ENCODE data around the gene LDB2.

LDB2 gene

DNA sequence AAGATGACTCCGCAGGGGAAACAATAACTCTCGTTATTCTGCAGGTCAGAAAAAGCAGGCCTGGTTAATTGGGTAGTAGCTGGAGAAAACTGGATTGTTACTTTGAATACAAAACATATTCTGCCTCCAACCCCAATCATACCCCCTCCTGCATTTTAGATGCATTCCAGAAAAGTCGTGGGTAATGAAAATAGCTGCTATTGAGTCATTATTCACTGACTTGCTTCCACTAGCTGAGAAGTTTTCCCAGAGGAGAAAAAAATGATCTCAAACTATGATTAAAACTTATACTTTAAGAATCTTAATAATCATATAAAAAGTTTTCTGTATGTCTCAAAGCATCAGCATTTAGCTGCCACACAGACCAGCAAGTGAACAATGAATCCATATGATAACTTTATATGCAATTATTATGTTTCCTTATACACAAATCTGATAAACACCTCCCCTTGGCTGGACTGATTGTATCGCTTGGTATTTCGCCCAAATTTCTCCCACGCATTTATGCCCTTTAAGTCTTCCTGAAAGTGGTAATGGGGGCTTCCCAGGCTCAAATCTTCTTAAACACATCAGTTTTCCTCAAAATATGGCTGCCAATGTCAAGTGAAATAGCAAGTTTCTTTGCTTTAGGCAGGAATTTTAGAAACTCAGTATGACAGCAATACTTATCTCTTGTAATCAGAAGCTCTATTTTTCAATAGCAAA, 181.0 kb downstream of the LDB2 start:
- no peak for DNase-seq

DNA sequence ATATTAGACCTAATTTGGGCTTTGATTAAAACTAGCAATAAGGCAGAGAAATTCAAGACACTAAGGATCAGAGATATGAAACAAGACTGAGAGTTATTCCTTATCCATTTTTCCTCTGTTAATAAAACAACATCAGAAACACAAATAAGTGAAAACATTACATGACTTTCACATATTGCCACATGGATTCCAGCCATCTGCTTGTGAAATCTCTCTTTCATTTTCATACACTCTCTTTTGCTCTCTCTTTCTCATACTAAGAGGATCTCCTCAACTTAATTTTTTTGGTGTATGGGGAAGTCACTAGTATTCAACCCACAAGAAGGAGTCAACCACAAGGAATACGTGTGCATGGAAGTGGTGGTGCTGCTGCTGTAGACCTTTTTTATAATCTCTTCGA, 183.0 kb downstream of the LDB2 start:
- DNase-seq, result no peak

DNA sequence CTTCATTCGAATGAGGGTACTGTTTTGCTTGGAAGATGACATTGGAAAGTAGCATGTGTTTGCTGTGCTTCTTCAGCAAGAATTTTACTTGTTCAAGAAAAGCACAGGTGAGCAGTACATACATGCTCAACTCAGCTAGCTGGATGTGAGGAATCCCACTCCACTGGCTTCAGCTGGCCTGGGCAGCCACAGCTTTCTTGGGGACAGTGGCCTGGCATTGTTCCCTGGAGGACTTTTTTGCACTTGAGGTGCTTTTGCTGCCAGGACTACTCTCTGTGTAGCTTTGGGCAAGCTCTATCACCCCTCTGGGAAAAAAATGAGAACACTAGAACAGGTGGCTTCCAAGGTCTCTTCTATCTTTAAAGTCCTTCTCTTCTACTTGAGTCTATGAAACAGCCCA, 184.3 kb downstream of the LDB2 start:
- no peak for DNase-seq

DNA sequence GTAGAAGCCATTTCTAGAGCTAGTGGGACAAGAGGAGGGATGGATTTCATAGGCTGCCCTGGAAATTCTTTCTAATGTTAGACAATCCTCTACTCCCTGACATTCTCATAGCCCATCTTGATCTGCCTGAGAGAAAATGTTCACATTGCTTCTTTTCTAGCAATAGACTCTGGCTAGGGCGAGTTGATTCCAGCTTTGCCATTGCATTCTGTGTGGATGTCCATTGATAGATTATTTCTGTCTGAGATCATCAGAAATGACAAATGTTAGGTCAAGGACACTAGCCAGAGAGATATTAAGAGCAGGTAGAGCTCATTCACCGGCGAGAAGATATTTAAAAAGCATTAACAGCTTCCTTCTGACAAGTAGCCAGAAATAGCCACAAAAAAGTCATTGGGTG, 184.7 kb downstream of the LDB2 start:
- DNase-seq, result no peak

DNA sequence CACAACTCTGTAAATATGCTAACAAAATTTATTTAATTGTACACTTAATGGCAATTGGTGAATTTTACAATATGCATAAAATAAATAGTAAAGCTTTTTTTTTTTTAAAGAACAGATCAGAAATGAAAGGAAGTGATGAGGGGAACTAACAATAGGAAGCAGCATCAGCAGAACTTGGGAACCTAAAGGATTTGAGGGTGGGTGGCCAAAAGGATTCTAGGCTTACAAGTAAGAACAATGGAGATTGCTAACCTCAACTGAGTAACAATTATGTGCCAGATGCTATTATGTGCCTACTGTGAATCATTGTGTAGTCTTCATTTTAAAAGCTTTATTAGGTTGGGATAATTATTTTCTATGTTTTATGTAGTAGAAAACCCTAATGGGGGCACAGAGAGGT, 185.2 kb downstream of the LDB2 start:
- DNase-seq, result no peak

DNA sequence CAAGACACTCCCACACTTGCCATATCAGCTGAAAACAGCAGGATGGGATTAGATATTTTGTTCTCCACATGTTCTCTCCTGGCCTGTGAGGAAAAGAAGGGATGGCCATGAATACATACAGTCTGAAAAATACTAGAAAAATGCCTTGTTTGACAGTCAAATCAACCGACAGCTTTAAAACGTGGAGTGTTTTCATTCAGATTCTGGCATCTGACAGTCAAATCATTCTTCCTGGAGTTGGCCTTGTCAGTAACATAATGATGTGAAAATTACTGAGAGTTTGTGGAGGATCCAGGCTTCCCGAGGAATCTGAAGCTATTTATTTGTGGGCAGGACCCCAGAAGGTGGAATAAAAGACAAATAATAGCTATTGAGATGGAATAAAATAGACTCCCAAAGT, 188.2 kb downstream of the LDB2 start:
- no peak for DNase-seq

DNA sequence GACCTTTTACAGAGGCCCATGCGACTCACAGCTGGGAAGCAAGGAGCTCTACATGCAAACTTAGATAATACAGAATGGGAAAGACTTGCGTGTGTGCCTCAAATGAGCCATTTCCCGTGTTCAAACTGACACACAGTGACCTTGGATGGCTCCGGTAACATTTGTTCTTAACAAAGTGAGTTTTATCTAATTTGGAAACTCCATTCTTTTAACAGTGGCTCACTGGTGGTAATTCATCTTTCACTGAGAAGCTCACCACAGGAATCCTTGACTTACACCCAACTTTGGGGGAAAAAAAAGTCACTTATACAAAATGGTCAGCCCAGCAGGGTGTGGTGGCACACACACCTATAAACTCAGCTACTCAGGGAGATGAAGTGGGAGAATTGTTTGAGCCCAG, 190.6 kb downstream of the LDB2 start:
- no peak for DNase-seq

DNA sequence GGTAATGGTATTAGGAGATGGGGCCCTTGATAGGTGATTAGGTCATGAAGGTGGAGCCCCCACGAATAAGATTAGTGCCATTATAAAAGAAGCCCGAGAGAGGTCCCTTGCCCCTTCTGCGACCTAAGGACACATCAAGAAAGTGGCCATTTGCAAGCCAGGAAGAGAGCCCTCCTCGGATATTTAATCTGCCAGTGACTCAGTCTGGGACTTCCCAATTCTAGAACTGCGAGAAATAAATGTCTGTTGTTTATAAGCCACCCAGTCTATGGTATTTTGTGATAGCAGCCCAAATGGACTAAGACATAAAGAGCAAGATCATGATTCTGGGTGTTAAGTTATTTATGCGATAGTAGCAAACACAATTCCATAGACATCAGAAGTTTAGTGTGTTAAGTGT, 192.2 kb downstream of the LDB2 start:
- DNase-seq, result no peak

DNA sequence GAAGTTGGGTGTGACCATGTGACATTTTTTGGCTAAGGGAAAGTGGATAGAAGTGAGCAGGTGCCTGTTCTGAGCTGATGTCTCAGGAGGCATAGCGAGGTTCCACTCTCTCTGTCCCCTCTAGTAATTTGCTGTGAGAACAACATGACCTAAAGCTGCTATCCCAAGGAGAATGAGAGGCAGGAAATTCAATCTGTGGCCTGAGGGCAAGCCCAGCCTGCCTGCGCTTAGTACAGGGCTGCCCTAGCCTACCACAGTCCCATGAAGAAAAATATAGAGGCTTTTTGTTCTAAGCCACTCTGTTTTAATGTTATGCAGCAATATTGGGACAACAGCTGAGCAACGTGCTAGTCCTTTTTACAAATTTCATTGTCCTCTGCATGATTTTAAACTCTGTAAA, 193.1 kb downstream of the LDB2 start:
- no peak for DNase-seq

DNA sequence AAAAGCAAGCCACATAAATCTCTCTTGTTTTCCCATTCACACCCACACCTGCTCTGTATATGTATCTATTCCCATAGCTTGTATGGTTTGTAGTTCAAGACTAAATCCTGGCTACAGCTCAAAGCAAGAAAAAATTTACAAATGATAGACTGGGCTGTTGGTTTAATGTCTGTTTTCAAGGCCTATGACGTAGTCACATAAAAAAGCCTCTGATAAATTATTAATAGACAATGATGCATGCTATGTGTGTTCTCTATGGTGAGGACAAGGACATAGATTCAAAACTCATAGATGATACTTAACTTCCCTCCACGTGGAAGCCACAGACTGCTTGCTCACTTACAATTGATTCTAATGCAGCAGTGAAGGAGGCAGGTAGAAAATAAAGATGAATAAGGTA, 194.0 kb downstream of the LDB2 start:
- no peak for DNase-seq

DNA sequence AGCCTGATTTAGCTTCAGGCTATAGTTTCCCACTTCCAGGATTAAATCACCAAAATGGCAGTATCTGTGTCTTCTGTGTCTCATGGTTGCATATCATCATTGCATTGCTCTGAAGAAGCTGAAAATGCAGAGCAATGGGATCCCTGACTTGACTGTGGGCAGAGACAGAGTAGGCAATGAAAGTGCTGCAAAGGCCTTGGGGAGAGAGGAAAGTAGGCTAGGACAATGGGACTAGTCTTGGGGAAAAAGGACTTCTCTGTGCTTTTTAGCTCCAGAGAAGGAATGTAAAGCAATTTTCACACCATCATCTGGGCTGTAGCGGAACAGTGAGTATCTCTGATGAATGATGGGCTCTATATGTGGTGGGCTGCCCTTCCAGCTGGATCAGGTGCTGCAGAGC, 202.5 kb downstream of the LDB2 start:
- DNase-seq, result no peak

DNA sequence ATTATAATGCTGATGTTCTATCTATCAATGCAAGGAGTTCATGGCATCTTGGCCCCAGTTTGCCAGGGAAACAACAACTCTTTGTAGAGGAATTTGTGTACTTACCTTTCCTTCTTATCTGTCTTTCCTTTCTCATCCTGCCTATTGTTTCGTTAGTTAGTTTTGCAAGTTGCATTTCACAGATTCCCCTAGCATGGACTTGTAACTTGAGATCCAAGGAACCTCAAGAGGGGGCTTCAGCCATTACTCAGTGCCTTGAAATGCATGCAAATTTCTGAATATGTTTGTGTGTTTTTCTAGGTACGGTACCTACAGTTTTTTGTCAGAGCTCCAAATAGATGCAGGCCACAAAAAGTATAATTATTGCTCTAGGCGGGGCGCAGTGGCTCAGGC, 203.6 kb downstream of the LDB2 start:
- DNase-seq, result no peak

DNA sequence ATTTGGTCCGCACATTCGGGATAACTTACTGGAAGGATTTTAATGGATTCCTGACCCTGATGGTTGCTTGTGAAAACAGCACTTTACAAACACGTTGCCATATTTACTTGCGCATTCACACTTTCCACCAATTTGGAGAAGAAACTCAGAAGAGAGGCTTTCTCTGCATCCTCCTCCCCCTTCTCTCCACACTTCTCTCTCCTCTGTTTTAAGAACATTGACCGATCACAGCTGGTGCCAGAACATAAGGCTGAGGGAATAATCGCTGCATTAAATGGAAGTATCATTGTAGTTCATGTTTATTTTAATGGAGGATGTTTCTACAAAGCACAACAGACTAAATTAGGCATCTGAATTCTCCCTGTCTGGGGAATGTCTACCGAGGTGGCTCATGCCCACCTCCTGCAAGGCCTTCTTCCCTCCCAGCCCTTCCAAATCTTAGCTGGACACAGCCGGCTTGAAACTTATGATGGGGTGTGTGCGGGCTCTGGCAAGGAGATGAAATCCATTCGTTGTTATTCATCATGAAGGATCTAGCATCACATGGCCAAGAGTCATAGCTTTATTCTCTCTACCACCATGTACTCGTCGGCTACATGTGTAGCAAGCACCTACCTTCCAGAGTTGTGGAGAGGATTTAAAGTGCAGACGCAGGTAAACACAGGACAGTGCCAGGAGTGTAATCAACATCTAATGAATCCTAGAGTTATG, 204.1 kb downstream of the LDB2 start:
- DNase-seq, result no peak

DNA sequence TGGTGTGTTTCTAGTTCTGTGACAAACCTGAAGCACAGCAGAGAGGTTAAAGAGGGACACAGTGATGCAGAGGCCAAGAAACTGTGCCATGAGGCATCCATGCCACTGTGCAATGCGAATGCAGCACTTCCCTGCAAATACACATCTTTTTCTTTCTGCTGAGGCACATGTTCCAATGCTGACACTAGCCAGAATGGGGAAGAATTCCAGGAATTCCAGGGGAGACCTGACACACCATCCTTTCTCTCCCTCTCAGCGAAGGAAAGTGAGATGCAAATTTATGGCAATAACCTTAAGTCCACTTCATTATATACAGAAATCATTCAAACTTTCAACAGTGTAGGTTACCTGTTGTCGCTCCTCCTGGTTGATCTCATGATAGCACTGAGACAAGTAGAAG, 204.8 kb downstream of the LDB2 start:
- no peak for DNase-seq

DNA sequence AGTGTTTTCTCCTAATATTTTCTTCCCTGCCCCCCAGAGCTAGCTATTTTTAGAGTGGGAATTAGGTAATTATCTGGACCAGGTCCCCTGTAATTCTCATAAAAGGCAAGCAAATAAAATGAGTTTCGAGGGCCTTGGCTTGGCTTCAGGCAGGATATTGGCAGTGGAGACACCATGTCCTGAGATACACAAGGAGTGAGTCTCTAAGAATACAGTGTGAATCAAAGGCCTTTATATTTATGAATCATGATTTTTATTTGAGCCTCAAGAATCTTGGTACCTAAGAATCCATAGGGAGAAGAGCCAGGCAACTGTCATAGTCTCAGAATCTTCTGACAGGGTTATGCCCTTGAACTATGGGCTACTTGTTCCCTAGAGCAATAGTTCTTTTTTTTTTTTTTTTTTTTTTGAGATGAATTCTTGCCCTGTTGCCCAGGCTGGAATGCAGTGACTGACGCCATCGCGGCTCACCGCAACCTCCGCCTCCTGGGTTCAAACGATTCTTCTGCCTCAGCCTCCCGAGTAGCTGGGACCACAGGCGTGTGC, 205.4 kb downstream of the LDB2 start:
- DNase-seq, result no peak

DNA sequence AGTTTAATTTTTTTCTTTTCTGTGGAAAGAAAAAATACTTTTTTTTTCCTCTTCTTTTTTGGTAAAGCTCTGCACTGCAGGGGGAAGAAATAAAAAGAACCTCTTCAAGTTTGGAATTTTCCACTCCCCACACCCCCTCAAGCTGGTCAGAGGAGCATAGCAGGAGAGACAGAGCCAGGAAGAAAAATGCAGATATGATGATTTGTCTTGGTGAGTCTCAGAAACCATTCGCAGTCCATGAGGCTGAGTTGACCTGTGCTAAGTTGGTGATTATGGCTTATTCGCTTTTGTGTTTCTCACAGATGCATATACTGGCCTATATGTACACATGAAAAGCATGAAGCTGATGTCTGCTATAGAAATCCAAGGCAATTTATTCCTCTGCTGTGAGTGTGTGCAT, 205.9 kb downstream of the LDB2 start:
- DNase-seq, result no peak

DNA sequence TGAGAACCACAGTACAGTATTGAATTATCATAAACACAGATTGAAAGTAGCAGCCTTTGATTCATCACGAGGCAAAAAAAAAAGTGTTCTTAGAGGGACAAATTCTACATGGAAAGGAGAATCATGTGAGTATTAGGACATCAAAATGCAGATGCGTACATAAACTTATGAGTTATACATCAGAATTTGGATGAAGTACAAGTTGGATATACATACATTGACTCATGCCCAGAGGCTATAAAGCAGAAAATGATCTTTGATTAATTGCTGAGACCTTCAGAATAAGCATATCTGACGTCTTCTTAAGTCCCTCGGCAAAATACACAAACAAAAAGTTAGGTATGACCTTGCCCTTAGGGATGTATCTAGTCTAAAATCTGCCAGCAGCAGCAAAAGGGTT, 206.4 kb downstream of the LDB2 start:
- no peak for DNase-seq

DNA sequence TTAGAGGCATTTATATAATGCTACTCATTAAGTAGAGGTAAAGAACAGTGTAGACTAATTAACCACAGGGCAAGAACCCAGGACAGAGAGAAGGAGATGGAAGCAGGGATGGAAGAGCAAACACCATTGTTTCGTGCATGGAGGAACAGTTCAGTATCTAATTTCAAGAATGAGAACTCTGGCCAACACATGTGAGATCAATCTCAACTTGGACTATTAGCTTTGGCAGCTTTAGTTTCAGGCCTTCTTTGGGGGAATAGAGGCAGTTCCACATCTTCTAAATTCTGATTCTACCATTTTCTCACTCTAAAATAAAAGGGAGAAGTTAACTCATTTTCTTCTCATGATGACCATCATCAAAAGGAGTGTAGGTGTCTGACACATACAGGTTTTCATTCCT, 207.0 kb downstream of the LDB2 start:
- no peak for DNase-seq

DNA sequence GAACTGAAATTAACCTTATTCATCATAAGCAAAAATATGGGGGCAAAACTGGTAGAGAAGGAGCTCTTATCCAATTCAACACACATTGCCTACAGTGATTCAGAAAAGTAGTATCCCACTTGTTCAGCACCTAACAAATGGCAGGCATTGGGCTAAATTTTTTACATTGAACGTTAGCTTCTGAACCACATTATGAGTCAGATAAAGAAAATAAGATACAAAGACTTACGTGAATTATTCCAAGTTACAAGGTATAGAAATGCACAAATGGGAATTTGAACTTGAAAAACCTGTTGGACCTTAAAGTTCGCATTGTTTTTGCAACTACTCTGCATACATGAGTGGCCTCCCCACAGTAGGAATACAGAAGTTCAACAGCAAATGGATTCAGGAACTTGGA, 210.6 kb downstream of the LDB2 start:
- no peak for DNase-seq

DNA sequence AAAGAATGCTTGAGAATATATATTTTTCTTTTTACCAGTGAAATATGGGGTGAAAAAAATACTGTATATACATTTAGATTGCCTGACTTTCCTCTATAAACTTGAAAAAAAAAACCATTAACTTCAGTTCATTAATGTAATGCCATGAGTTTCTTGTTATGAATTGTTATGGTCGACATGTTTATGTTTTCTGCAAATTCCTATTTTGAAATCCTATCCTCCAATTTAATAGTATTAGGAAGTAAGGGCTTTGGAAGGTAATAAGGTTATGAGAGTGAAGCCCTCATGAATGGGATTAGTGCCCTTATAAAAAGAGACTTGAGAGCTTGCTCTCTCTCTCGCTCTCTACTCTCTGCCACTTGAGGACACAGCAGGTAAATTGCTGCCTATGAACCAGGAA, 211.4 kb downstream of the LDB2 start:
- DNase-seq, result no peak

DNA sequence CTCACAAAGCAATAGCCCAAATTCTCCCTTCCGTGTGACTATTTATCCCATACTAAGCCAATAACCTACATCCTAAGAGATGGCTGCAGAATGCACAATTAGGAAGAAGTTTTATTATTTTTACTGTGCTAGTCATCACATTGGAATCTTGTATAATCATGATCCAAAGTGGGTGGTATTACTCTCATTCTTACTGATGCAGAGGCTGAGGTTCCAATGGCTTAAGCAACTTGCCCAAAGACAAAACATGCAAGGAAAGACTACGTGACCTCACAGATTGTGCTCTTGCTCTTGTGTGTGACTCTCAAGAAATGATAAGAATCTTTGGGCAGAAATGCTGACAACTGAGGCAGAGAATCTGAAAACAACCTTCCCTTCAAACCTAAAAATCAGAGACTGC, 212.2 kb downstream of the LDB2 start:
- DNase-seq, result no peak

DNA sequence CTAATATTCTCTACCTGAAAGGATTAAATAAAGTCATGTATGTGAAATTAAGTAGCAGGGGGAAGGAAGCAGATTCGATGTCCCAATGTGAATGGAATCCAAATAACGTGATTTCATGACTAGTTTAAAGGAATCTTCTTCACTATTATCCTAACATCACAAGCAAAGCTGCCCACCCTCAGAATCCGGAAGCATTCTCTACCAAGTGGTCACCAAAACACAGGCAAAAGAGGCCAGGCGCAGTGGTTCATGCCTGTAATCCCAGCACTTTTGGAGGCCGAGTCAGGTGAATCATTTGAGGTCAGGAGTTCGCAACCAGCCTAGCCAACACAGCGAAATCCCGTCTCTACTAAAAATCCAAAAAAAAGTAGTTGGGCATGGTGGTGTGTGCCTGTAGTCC, 212.9 kb downstream of the LDB2 start:
- DNase-seq, result no peak

DNA sequence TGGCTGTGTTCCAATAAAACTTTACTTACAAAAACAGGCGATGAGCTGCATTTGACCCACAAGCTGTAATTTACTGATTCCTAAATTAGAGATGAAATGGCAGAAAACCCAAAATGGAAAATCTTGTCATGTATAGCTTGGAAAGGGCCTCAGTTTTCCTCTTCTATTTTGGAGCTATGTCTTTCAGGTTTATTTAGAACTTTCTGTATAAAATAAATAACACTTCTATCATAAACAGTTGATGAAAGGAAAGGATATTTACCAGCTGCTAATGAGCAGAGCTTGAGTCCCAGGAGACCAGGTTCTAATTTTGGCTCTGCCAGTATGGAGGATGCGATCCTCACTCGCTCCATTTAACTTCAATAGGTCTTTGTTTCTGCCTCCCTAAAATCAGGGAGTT, 213.5 kb downstream of the LDB2 start:
- no peak for DNase-seq

DNA sequence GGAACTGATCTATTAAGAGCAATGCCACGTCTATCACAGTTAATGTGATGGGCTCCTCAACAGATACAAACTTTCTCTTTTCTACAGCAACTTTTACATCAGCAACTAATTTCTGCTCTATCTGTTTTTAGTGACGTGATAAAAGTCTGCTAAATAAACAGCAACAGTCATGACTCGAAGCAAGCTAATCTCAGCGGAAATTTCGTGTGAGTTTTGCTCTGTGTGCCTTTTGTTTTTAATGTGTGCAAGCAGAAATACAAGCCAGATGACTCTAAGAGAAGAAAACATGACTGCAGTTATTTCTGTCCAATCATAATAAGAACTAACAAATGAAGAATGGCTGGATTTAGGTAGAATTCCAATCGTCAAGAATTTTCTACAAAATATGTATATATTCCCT, 214.3 kb downstream of the LDB2 start:
- no peak for DNase-seq

DNA sequence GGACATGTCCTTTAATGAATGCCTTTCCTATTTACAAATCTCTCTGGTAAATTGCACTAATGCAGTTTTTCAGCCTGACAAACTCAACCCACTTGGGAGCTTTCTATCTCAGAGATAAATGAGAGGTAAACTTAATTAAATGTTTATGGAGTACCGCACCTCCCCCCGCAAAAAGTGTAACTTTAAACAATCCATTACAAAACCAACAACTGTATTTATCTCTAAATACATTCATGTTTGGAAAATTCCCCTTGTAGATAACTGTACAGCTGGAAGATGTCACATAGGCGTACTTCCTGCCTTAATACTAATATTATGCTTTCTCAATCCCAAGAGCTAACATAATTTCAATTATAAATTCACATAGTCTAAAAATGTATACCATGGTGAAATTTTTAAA, 215.5 kb downstream of the LDB2 start:
- DNase-seq, result no peak
